Lower lobe of right lung (tissue), 2 donors: ENCODE results near the gene GALNT2. TPM values are rescaled to one million over a fixed set of nuclear protein-coding genes. Genes with fewer than 3 reads are reported as not detected.

Experiments used
- ATAC-seq, 2 donors: fragments of 200-7000 bp; cut with Tn5 transposase; one replicate each; pipeline ENCODE4 v1.9.1; 2020 to 2022; ENCODE audit warnings: mild to moderate bottlenecking in 2 of 2, moderate library complexity in 2 of 2
- DNase-seq: peaks from one replicate; pipeline ENCODE4 v3.0.0-alpha.2; 2020
- H3K27ac ChIP-seq: fragments of 200-600 bp; one replicate; pipeline ENCODE4 v1.8.0; 2022
- H3K27me3 ChIP-seq: fragments of 200-600 bp; one replicate; pipeline ENCODE4 v1.8.0; 2022; ENCODE audit warnings: low read depth
- H3K36me3 ChIP-seq: fragments of 200-600 bp; one replicate; pipeline ENCODE4 v1.8.0; 2022; ENCODE audit warnings: mild to moderate bottlenecking
- H3K4me1 ChIP-seq: fragments of 200-600 bp; one replicate; pipeline ENCODE4 v1.8.0; 2022
- H3K4me3 ChIP-seq: fragments of 200-600 bp; one replicate; pipeline ENCODE4 v1.8.0; 2022; ENCODE audit warnings: mild to moderate bottlenecking
- H3K9me3 ChIP-seq: fragments of 200-600 bp; one replicate; pipeline ENCODE4 v1.8.0; 2022
- intact Hi-C: fragments of 100-400 bp; cut with DNase I; formaldehyde crosslinking; loops from one replicate; pipeline ENCODE4 v1.11.0; 2022
- total RNA-seq: library from RNA; stranded (reverse); fragmentation: NEBNext Ultra II Directional; extraction: Animal tissue kit (Norgen Biotek cat#: 25700); gene quantifications from one replicate; pipeline ENCODE4 v1.2.1, GENCODE V29; 2021
- TF ChIP-seq, protein P1 (sequence below): fragments of 200-600 bp; IDR thresholded peaks from one replicate; pipeline ENCODE4 v1.8.0; 2022; ENCODE audit warnings: antibody characterized with exemption, mild to moderate bottlenecking
- donor health status: DM: no; HTN: yes; CAD: no; lungs with severe emphysema.

Gene GALNT2
- total RNA-seq, 1 donor from 2014 or later: 48.0 TPM

DNA sequence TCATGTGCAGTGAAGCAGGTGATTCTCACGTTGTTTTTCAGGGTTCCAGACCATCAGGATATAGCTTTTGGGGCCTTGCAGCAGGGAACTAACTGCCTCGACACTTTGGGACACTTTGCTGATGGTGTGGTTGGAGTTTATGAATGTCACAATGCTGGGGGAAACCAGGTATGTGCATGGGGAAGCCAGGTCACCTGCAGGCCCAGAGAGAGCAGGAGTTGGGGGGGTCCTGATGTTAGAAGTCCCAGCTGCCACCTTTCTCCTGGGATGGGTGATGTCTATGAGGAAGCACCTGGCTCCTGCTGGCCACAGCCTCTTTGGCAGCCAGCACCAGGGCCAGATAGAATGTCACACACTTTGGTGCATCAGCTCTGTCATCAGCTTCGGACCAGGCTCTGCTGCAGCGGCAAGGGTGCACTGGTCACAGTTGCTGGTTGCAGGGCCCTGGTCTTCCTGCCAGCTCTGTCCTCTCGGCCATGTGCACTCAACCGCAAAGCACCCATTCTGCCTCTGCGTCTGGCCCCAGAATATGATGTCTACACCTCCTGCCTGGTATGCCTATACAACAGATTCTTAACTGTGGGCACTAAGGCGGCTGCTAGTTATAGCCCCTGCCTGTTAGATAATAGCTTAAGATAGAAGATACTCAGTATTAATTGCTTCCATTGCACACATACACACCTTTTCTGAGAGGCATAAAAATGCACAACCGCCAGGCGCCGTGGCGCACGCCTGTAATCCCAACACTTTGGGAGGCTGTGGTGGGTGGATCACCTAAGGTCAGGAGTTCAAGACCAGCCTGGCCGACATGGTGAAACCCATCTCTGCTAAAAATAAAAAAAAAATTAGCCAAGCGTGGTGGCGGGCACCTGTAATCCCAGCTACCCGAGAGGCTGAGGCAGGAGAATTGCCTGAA is 198.4 kb downstream of the GALNT2 start:
- H3K27ac ChIP-seq: no peak overlapping the region
- H3K4me3 ChIP-seq: no peak overlapping the region
- peaks cover 17% of the 10 kb centered on the region for H3K4me1 ChIP-seq
- TF ChIP-seq, protein P1, sequence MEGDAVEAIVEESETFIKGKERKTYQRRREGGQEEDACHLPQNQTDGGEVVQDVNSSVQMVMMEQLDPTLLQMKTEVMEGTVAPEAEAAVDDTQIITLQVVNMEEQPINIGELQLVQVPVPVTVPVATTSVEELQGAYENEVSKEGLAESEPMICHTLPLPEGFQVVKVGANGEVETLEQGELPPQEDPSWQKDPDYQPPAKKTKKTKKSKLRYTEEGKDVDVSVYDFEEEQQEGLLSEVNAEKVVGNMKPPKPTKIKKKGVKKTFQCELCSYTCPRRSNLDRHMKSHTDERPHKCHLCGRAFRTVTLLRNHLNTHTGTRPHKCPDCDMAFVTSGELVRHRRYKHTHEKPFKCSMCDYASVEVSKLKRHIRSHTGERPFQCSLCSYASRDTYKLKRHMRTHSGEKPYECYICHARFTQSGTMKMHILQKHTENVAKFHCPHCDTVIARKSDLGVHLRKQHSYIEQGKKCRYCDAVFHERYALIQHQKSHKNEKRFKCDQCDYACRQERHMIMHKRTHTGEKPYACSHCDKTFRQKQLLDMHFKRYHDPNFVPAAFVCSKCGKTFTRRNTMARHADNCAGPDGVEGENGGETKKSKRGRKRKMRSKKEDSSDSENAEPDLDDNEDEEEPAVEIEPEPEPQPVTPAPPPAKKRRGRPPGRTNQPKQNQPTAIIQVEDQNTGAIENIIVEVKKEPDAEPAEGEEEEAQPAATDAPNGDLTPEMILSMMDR: no peak
- H3K9me3 ChIP-seq: no peaks in the 10 kb centered on the region
- DNase-seq: no peak
- intact Hi-C loops: no loop called here
- peaks cover 59% of the 10 kb centered on the region for H3K36me3 ChIP-seq
- no peaks in the 10 kb centered on the region for H3K27me3 ChIP-seq
- ATAC-seq: no peak

DNA sequence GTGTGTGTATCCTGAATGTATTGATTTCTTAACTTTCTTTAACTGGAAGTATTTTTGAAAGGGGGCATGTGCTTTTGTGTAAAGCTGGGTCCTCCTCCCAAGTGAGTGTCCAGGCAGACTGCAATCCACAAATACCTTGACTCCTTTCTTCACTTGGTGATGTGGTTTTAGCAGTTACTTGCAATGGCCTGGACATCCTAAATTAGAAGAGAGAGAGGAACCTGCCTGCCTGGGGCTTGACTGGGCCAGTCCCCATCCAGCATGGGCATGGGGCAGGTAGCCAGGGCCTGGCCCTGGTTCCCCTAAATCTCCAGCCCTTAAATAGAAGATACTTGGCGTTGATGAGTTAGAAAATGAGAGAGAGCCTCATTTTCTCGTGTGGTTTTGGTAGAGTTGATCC is 199.4 kb downstream of the GALNT2 start:
- intact Hi-C loops: no loop called here

DNA sequence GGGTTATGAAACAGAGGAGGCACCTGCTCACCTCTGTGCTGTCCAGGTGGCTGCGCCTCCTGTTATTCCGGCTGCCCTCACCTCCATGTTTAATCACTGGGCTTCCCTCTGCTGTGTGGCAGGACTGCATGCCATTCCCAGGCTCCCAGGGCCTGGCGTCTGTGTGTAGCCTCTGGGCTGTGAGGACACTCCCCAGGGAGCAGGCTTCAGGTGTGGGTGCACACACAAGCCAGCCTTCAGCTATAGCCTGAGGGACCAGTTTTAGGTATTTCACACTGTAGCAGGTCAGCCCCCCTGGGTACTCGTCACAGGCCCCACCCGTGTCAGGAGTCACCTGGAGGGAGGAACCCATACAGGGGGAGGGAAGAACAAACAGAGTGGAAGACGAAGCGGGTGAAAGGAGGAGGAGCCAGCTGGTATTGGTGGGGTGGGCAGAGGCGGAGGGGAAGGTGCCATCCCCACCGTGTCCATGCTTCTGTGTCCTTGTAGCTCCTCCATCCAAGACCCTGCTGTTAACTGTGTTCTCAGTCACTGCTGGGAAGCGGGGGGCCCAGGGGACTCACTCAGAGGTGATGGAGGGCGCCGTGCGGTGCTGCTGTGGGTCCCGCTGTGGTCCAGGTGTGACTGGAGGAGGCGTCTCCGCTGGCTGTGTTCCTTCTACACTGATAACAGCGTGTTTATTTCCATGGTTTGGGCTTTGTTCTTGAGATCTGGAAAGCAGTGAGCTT is 200.5 kb downstream of the GALNT2 start:
- DNase-seq: no peak
- ATAC-seq: no peak
- no peak overlapping the region for H3K4me3 ChIP-seq
- H3K27me3 ChIP-seq: no peaks in the 10 kb centered on the region
- H3K36me3 ChIP-seq: peaks cover 48% of the 10 kb centered on the region
- H3K4me1 ChIP-seq: peaks cover 18% of the 10 kb centered on the region
- H3K9me3 ChIP-seq: no peaks in the 10 kb centered on the region
- intact Hi-C loops: no loop called here
- no peak overlapping the region for H3K27ac ChIP-seq
- TF ChIP-seq, protein P1: no peak

More for the DNA sequence above, 199.4 kb downstream of the GALNT2 start:
- no peak overlapping the region for H3K4me3 ChIP-seq
- H3K36me3 ChIP-seq: peaks cover 59% of the 10 kb centered on the region
- DNase-seq (no peak), ATAC-seq (no peak)
- no peaks in the 10 kb centered on the region for H3K9me3 ChIP-seq
- peaks cover 18% of the 10 kb centered on the region for H3K4me1 ChIP-seq
- no peaks in the 10 kb centered on the region for H3K27me3 ChIP-seq
- H3K27ac ChIP-seq: no peak overlapping the region
- TF ChIP-seq, protein P1: no peak

DNA sequence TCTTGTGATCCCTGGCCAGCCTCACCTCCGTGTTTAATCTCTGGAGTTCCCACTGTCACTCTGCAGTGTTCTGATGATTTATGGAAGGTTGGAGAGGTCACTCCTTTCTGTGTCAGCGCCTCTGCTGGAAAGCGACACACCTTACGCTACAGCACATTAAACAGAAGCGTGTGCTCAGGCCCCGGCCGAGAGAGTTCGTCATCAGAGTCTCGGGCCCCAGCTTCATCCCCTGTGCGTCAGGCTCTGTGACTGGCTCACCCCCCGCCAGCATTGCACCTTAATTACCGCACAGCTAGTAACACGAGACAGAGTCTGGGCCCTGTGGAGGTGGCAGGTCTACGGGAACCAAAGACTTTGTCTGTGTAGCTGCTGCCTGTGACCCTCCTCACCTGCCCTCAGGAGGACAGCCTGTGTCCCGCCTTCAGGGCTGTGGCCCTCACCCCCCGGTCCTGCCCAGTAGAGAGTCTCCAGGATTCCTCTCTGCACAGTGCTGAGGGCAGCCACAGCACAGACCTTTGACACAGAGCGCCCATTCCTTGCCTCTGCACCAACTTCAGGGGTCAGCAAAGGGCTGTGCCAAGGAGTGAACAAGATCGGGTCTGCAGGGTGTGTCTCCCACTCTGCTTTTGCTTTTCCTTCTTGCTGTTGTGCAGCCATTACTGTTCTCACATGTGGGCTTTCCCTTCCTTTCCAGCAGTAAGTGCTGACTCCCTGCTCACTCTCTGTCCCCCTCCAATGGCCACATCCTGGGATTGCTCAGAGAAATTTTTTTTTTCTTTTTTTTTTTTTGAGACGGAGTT is 201.5 kb downstream of the GALNT2 start:
- Histone ChIP-seq H3K36me3 (peaks cover 38% of the 10 kb centered on the region), H3K27ac (no peak overlapping the region), H3K27me3 (no peaks in the 10 kb centered on the region), H3K9me3 (no peaks in the 10 kb centered on the region), H3K4me3 (no peak overlapping the region), H3K4me1 (peaks cover 18% of the 10 kb centered on the region)
- DNase-seq: no peak
- peak; percentile 80 to 83 for ATAC-seq
- TF ChIP-seq, protein P1: peak; percentile 56
- intact Hi-C loops: no loop called here

DNA sequence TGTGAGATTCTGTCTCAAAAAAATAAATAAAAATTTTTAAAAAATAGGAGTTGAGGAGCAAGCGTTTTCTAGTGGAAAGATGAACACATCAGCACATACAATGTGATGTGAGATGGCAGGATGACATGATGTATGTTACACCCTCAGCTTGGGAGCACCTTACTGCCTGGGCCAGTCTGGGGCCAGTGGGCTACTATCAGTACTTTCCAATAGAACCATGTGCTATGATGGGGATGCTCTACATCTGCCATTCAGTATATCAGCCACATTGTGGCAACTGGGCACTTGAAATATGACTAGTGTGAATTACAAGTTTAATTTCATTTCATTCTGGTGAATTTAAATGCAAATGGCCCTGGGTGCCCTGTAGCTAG is 203.1 kb downstream of the GALNT2 start:
- intact Hi-C loops: no loop called here
- Histone ChIP-seq H3K36me3 (peaks cover 35% of the 10 kb centered on the region), H3K27ac (peak overlapping the region; percentile 41), H3K27me3 (no peaks in the 10 kb centered on the region), H3K4me3 (no peak overlapping the region), H3K4me1 (peaks cover 18% of the 10 kb centered on the region), H3K9me3 (no peaks in the 10 kb centered on the region)
- TF ChIP-seq, protein P1: no peak
- DNase-seq: no peak
- no peak for ATAC-seq
